HG02852 (cell line): ENCODE results near the gene CCDC174.
A peak's percentile ranks its signal among the peaks of the same experiment; 100 is the strongest.
"Not testable (repeated sequence)": the region's sequence is repeated elsewhere in the genome, so short reads cannot be mapped to it uniquely, and the experiment has no call there.

ENCODE experiments used
- ATAC-seq: cut with Tn5 transposase; IDR thresholded peaks from one replicate; pipeline ENCODE4 v1.9.1; 2021; ENCODE audit warnings: mild to moderate bottlenecking, moderate library complexity; ENCODE audit not compliant: unreplicated experiment

The CCDC174 gene

DNA sequence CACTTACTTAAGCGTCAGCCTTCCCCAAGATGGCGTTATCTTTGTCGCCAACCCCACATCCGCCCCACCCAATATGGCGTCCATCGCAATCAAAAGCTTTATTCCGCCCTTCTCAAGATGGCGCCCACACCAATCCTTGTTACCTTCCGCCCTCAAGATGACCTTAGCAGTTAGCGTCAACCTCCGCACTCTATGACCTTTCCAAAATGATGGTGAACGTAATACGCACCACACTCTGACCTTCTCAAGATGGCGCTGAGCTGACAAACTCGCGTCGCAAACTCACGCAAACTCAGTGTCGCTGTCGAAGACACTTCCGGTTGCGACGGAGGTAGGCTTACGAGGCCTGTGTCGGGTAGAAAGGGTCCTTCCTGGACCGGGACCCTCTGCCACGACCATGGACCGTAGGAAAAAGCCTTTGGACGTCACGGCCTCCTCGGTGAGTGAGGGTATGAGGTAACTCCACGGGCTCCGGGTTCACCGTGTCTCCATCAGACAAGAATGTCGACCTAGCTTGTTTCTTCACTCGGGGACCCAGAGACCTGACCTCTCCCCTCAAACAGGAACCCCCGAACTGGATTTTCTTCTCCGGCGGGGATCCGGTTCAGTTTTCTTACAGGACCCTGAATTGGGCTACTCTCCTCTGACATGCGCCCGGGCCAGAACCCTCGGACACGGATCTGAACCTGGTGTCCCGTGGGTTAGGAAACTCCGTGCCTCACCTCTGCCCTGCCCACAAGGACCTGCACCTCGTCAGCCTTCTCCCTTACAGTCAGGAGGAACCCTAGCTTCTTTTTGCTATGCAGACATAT, at the start of gene CCDC174:
Gene CCDC174 (plus strand): TSS at position 323 of the 812 bp plus-strand sequence. CDS start 75 bp downstream, at position 398.
- peak; percentile 99 for ATAC-seq

DNA sequence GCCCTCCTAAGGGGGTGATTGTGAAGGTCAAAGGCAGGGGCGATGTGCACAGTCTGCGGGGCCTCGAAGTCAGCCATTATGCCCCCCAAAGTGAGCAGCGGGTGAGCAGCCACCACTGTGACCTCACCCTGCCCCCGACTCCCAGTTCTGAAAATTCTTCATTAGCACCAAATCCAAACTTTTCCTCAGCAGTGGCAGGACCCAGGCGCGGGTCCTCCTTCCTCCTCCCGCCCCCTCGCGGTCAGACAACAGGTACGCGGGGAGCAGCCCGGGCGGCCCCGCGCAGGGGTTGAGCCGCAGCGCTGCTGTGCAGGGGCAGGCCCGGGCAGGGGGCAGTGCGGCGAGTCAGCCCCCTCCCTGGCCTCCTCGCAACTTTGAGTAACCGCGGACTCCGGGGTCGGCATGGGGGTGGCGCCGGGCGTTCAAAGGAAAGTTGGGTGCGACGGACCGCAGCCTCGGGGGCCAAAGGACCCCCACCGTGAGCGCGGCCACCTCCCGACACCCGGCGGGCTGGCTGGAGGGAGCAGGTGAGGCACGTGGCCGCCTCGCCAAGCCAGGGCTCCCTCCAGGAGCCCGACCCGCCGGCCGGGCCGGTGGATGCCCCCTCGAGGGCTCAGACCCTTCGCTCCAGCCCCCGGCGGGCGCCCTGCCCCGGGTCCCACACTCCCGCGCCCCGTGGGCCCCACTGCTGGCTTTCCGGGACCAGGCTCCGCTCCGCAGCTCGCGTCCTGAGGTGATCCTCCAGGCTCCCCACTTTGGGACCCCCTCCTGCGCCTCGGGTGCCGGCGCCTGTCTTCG, 49.4 kb upstream of the CCDC174 start:
- no peak for ATAC-seq

DNA sequence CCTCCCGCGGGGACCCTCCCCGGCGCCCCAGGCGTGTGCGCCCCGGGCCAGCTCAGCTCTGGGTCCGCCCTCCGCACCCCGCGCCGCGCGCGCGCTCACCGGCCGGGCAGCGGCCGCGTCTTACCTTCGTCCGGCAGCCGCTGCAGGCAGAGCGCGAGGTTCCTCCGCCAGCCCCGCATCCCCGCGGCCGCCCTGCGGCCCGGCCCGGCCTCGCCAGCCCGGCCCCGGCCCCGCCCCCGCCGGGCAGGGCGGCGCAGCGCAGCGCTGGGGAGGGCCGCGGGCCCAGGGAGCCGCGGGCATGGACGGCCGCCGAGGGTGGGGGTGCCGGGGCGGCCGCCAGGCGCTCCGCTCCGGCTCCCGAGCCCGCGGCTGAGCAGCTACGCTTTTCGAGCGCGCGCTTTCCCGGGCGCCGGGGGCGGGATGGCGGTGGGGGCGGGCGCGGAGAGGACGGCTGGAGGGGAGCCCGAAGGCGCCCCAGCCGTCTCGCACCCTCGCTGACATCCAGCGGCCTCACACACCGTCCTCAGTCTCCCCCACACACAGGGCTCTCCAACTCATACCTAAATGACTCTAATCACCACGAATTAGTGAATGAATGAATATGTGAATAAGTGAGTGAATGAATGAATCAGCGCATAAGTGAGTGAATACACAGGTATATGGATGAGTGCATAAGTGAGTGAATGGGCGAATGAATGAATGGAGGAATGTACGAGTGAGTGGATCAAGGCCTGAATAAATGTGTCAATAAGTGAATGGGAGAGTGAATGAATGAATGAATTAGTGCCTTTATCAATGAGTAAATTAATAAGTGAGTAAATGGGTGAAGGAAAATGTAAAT, 48.5 kb upstream of the CCDC174 start:
- ATAC-seq, result no peak

DNA sequence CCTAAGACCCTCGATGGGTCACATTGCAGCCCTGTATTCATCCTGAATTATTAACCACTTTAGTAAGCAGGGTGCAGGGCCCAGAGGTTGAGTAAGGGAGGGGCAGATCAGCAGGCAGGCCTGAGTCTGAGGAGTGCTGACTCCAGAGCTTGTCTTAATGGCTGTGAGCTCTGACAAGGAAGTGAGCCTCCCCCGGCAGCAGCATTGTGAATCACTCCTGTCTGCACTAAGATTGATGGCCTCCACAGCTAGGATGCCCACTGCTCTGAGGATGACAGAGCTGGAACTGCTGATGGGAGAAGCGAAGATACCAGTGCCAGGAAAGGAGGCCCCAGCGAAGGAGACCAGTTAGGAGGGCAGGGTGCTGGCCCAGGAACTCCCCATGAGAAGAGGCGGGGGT, 46.5 kb upstream of the CCDC174 start:
- ATAC-seq, result no peak

DNA sequence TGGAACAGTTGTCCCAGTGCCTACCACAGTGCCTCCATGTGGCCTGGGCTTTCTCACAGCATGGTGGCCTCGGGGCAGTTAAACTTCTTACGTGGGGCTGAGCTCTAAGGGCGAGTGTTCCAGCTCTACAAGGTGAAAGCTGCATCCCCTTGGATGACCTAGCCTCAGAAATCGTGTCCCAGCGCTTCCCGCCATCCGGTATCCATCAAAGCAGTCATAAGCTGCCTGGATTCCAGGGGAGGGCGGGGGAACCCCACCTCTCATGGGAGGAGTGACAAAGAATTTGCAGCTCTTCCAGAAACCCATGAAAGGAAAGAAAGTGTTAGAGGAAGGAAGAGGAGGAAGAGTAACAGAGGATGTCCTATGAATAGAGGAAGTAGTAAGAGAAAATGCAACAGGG, 45.8 kb upstream of the CCDC174 start:
- no peak for ATAC-seq

DNA sequence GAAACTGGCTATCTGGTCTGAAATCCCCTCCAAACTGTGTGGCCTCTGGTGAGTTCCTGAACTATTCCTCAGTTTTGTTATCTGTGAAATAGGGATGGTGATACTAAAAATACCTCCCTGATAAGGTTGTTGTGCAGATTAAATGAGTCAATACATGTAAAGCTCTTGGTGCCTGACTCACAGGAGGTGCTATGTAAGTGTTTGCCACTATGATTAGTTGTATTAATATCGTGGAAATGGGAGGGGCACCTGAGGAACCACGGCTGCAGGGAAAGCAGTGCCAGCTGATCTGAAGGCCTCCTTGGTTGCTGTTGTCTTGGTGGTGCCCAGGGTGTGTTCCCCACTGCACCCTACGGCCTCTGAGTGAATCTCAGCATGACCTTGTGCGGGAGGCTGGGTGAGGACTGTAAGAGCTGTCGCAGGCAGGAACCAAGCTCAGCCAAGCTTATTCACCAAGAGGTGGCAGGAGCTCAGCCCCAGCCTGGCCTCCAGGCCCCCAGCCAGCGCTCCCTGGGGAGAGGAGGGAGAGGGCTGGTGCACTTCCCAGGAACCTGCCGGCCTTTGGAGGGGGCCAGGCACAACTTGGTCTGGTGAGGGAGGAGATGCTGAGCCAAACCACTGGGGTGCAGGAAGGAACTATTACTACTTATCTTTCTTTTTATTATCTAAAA, 44.8 kb upstream of the CCDC174 start:
- ATAC-seq, result no peak

DNA sequence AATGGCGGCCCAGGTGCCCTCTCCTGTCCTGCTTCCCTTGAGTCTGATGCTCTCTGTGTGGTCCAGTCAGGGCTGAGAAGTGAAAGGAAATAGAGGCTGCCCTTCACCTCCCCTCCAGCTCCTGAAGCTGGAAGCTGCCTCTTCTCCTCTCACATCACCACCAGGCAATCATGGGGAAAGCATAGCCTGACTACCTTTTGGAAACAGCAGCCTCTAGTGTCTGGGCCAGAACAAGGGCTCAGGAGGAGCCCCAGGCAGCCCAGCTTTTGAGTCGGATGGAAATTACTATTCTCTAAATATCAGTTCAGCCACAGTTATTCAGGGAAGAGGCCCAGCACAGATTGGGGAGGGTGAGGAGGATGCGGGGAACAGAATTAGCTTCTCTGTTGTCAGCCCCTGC, 43.3 kb upstream of the CCDC174 start:
- no peak for ATAC-seq

DNA sequence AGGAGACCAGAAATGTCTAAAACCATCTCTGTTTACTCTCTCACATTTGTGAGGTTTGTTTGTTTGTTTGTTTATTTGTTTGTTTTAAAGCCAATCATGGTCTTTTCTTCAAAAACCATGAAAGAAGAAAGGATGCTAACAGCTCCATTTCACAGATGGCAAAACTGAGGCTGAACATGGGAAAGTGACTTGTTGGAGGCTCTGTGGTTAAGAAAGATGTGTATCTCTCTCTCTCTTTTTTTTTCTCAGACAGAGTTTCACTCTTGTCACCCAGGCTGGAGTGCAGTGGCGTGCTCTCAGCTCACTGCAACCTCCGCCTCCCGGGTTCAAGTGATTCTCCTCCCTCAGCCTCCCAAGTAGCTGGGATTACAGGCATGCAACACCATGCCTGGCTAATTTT, 42.5 kb upstream of the CCDC174 start:
- not testable (repeated sequence) for ATAC-seq

DNA sequence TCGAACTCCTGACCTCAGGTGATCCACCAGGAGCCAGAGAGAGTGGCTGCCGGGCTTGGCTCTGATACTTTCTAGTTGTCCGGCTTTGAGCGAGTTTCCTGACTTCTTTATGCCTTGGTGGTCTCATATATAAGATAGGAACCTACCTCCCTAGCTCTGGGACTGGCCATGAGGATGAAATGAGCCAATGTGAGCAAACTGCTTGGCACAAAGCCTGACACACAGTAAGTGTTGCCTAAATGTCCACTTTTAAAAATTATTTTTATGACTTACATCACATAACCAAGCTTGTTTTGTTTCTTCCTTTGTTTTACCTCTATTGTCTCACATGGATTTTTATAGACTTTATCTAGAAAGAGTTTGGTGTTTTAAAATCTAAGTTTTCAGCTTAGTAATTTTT, 42.1 kb upstream of the CCDC174 start:
- ATAC-seq, result no peak

DNA sequence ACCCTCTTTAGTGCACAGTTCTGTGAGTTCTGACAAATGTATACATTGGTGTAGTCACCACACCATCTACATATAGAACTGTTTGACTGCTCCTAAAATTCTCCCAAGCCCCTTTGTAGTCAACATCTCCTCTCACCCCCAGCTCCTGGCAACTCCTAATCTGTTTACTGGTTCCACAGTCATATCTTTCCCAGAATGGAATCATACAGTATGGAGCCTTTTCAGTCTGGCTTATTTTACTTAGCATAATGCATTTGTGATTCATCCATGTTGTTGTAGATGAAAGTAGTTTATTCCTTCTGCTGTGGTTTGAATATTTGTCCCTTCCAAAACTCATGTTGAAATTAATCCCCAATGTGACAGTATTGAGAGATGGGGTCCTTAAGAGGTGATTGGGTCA, 41.6 kb upstream of the CCDC174 start:
- no peak for ATAC-seq

DNA sequence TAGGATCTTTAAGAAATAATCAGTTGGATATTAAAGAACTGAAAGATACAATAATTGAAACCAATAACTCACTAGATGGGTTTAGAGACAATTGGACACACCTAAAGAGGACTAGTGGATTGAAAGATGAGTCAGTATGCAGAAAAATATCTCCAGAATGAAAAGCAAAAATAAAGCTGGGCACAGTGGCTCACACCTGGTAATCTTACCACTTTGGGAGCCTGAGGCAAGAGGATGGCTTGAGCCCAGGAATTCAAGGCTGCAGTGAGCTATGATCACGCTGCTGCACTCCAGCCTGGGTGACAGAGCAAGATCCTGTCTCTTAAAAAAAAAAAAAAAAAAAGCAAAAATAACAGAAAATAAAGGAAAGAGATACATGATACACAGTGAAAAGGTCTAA, 37.4 kb upstream of the CCDC174 start:
- ATAC-seq, result no peak

DNA sequence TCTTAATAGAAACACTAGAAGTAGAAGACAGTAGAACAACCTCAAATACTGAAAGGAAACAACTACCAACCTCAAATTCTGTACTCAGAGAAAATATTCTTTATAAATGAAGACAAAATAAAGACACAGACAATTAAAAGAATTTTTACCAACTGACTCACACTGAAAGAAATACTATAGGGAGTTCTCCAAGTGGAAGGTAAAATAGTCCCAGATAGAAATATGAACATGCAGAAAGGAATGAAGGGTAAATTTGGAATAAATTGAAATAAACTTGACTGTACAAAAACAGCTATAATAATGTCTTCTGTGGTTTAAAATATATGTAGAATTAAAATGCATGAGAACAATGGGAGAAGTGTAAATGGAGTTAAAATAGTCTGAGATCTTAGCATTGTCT, 36.7 kb upstream of the CCDC174 start:
- ATAC-seq, result no peak

DNA sequence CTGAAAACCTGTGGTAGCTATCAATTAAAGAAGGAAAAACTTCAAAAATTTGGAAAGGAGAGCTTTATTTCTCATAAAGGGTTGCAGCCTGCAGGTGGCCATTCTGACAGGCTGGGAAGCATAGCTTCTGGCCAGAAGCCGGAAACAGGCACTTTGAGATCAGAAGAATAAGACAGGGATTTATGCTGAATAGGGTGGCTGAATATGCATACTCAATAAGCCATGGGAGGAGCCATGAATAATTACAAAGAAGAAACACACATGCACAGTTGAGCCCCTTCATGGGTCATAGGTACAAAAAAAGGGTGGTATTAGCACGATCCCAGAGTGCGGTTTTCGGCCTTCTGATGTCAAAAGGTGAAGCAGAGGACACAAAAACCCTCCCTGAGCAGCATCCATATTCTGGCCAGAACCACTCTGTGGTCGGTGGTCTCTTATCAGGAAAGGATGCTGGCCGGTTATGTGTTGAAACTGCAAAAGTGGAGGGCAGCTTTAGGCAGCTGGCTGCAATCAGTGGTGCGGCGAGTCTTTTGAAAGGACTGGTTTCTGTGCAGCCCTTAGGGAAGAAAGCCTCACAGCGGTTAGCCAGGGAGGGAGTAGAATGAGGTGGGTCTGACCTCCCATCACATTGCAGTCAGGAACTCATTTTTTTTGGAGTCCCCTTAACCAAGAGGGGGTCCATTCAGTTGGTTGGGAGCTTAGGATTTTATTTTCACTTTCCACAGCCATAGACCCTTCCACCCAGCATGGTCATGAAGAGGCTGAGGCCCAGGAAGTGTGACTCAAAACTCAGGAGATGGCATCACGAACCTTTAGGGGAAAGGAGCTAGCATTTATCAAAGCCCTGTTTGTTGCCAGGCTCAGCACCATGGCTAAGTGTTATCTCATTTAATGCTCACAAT, 34.7 kb upstream of the CCDC174 start:
- ATAC-seq, result no peak

DNA sequence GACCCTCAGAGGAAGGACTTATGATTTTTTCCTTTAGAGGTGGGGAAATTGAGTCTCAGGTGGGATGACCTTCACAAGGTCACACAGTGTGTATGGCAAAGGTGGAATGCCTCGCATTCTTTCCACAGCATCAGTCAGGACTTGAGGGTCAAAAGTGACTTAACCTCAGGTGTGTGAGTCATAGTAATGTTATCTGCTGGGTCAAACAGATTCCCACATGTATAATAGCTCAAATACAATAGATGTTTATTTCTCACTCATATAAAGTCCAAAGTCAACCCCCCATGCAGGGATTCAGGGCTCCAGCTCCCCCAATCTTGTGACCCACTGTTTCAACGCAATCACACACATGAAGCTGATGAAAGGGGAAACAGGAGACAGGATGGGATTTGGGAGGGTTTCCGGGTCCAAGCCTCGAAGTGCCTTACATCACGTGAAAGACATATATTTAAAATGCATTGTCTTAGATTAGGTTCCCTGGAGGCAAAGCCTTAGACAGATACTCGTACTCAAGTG, 34.0 kb upstream of the CCDC174 start:
- ATAC-seq, result no peak

DNA sequence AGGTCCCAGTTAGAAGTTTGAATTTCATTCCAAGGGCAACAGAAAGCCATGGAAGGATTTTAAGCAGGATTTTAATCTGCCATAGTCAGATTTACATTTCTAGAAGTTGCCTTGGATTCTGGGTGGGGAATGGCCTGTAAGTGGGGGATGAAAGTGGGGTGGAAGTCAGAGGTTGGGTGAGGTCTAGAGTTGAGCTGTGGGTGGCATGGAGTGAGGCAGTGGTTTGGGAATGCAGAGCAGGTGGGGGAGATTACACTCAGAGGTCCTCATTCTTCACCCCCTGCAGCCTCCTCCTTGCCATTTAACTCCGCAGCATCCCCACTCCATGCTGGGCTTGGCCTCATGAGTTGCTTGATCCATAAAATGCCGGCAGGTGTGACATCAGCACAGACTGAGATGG, 32.0 kb upstream of the CCDC174 start:
- no peak for ATAC-seq

DNA sequence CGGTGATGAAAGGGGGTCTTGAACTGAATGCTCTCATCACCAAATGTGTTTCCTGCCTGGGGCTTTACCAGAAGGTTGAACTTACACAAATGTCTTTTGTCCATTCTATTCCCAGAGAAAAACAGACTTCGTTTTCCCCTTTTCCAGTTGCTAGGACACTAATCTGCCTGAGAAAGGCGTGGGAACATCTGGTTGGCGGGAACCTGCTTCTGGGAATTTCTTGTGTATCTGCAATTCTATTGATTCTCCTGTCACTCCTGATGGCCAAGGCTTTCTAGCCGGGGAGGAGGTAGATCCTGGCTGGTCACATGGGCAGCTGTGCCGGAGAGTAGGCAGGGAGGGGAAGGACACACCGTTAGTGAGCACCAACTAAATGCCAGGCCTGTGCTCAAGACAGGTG, 31.1 kb upstream of the CCDC174 start:
- ATAC-seq, result no peak

DNA sequence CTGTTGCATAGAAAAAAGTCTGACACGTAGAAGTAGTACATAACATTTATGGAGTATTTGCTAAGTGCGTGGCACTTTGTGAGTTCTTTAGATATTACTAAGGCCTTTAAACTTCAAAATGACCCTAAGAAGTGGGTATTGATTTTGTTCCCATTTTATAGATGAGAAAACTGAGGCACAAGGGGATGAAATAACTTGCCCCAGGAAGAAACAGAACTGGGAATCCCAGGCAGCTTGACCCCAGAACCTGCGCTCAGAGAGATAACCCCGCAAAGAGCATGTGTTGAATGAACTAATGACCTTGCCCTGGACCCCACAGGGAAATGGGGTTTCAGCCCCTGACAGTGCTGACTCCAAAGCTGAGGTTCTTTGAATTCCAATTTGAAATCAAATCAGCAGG, 30.5 kb upstream of the CCDC174 start:
- no peak for ATAC-seq

DNA sequence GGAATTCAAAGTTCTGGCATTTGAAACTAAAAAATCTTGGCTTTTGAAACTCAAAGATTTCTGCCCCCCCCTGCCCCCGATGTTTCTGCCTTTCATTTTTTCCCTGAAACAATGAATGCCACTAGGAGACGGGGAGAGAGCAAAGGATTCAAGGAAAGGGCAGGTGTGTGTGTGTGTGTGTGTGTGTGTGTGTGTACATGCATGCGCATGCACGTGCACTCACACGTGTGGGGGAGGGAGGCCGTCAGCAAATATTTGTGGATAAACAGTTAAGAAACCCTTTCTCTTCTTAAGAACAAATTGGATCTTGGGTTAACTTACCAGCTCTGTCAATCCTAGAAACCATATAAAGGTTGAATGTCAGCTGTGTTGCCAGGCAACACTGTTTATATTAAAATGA, 29.2 kb upstream of the CCDC174 start:
- ATAC-seq, result no peak

DNA sequence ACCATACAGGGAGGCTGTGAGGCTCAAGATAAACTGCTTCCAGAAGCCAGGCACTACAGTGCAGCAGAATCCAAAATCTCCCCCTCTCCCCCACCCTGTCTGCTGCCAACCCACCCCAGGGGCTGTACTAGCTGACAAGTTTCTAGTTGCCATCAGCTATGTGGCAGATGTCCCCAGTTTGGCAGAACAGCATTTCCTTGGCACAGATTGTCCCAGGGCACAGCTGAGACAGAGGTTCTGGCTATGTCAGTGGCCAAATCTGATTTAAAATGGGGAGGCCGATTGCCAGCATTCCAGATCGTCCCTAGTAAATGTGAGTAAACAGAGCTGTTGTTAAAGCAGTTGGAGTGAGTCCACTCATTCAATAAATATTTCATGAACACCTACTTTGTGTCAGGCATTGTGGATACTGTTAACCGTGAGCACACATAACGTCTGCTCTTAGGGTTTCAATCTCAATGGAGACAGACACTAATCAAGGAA, 28.0 kb upstream of the CCDC174 start:
- no peak for ATAC-seq
